A172 (cell line): ENCODE data around the gene CPN2. TPM values are rescaled to one million over a fixed set of nuclear protein-coding genes. Genes with fewer than 3 reads are reported as not detected.

ENCODE experiments used
- DNase-seq: peaks from one replicate; pipeline ENCODE4 v3.0.0-alpha.2; 2015; ENCODE audit warnings: low spot score
- total RNA-seq: library from RNA; depleted of rRNA; stranded (reverse); fragments of >200 nt; shearing (Covaris generic); gene quantifications from 2 replicates; pipeline ENCODE4 v1.2.3, GENCODE V29; 2014; rRNA removed

CPN2 gene
- total RNA-seq, 1 experiment from 2014 or later, result not detected

DNA sequence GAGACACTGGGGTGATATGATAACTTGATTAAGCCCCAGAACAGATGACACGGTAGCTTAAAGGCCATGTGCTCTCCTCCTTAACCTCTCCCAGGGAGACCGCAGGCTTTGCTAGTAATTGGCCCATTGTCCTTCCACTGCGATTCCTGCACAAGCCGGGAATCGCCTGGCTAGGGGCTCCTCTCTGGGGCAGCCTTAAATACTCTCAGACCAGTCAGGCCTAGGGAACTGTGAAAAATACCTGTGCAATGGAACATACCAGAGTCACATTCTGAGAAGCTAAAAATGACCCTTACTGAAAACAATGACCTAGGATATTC is 56.3 kb downstream of the CPN2 start:
- no peak for DNase-seq

DNA sequence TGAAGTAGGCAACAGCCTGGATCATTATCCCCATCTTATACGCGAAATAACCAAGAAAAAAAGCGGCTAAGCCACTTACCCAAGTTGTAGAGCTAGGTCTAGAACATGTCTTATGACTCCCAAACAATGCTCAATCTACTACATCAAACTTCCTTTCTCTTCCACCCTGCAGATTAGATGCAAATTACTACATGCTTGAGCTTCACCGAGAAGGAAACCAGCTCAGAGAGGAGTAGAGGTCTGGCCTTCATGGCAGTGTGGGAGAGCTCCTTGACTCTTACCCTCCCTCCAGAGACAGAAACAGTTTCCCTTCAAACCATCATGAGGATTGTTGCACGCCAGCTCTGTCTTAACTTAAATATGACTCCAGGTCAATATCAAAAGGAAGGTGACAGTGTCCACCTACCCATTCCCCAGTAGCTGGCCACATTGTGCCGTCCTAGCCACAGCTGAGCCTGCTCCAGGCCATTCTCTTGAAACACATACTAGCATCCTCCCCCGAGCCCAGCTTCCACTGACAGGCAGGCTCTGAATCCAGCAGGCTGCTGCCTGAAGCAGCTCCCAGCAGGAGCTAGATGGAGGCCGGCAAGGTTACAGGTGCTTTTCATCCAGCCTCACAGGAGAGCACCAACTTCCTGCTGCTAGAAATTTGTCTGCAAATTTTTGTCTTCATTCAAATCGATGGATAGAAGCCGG is 56.8 kb downstream of the CPN2 start:
- no peak for DNase-seq

DNA sequence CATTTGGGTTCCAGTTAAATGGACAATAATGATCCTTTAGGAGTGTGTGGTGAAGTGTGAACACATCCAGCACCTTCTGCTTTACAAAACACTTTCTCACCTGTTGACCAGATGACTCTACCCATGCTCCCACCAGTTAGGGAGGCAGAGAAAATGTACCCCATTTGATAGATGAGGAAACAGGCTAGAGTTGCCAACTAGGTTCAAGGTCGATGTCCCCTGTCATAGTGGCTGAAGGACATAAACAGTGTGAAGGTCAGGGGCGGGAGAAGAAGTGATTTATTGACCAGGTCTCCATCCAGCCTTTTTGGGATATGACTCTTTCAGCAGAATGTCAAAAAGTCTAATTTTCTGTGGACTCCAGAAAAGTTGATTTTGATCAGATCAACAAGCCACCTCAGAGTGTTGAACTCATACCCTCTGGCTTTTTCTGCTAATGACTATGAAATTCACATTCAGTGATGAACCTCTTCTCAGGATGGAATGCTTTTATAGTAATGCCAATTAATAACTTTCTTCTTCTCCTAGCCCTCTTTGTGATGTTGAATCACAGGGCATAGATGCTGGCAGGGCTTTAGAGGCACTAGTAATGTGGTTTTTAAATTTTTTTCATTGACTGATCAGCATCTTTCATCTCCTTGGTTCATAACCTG is 57.5 kb downstream of the CPN2 start:
- DNase-seq, result no peak

DNA sequence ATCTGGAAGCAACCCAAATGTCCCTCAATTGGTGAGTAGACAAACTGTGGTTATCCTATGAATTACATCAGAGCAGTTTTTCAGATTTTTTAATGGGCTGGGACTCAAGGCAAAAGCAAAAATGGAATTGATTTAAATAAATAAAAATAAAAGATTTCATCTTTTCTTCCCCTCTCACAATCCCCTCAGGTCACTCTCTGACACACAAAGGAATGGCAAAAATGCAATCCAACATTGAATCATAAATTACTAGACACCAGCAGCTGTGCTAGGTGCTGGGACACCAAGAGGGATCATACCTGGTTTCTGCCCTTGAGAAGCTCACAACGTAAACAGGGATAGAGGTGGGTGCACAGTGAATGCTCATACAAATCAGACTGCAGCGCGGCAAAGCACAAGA is 58.8 kb downstream of the CPN2 start:
- no peak for DNase-seq

Other genes starting within 250 kb of the CPN2 start
- 3.1 and 4.5 TPM in 2 replicates for gene HES1, start 215.2 kb downstream of the CPN2 start, total RNA-seq
- gene LRRC15, start 18.4 kb upstream of the CPN2 start, total RNA-seq, result 33.3 and 47.7 TPM in 2 replicates
- 0.02 and 0.10 TPM in 2 replicates for gene GP5, start 47.9 kb upstream of the CPN2 start, total RNA-seq
- gene ATP13A3, start 135.7 kb upstream of the CPN2 start, total RNA-seq, result 223 and 264 TPM in 2 replicates